ENCODE results near the gene C3orf33.

C3orf33 gene

GRCh38 chr3:155741603-155742002 lies 64.5 kb downstream of the C3orf33 start:
- H3K27me3 ChIP-seq: peaks cover 40 to 52% (median 44%) of the 10 kb centered on the region in 11 experiments
- no peaks in the 10 kb centered on the region for H3K36me3 ChIP-seq
- no peak for TF ChIP-seq Cebpa-rat (IDR thresholded peaks at IDR 0.05)

GRCh38 chr3:155741101-155741500 lies 65.0 kb downstream of the C3orf33 start:
- no peak overlapping the region for H3K4me3 ChIP-seq
- no peak overlapping the region for H3K27ac ChIP-seq
- peaks cover 0 to 9% (median 0%) of the 10 kb centered on the region in 11 experiments; a peak in 2 of 22 replicates for H4K20me1 ChIP-seq
- H3K9ac ChIP-seq: no peak overlapping the region
- no peak overlapping the region for H3K4me2 ChIP-seq
- no peaks in the 10 kb centered on the region for H3K9me3 ChIP-seq (replicated peaks in 1 of 11)
- no peaks in the 10 kb centered on the region for H3K36me3 ChIP-seq
- H3K27me3 ChIP-seq: peaks cover 35 to 47% (median 39%) of the 10 kb centered on the region in 11 experiments
- peaks cover 13 to 37% (median 29%) of the 10 kb centered on the region in 10 experiments for H3K4me1 ChIP-seq
- no peak for TF ChIP-seq Cebpa-rat (IDR thresholded peaks at IDR 0.05)

More at GRCh38 chr3:155741603-155742002, 64.5 kb downstream of the C3orf33 start:
- Histone ChIP-seq H3K4me2 (no peak overlapping the region), H4K20me1 (peaks cover 0 to 9% (median 0%) of the 10 kb centered on the region in 11 experiments; a peak in 2 of 22 replicates), H3K9me3 (replicated peaks in 1 of 11) (no peaks in the 10 kb centered on the region), H3K4me3 (no peak overlapping the region), H3K9ac (no peak overlapping the region), H3K27ac (no peak overlapping the region), H3K4me1 (peaks cover 13 to 37% (median 29%) of the 10 kb centered on the region in 10 experiments)

- Histone ChIP-seq H3K36me3 (no peaks in the 10 kb centered on the region), H4K20me1 (no peaks in the 10 kb centered on the region), H3K9me3 (replicated peaks in 1 of 11) (no peaks in the 10 kb centered on the region), H3K4me2 (no peak overlapping the region), H3K27me3 (peaks cover 15 to 27% (median 19%) of the 10 kb centered on the region in 11 experiments), H3K9ac (no peak overlapping the region), H3K4me3 (no peak overlapping the region), H3K4me1 (peaks cover 6 to 19% (median 16%) of the 10 kb centered on the region in 10 experiments; a peak in 19 of 20 replicates), H3K27ac (no peak overlapping the region)
- no peak for TF ChIP-seq Cebpa-rat (IDR thresholded peaks at IDR 0.05)
These were observed 66.9 kb downstream of the C3orf33 start for GRCh38 chr3:155739154-155739553.

GRCh38 chr3:155738580-155739076 lies 67.5 kb downstream of the C3orf33 start:
- no peak for TF ChIP-seq Cebpa-rat (IDR thresholded peaks at IDR 0.05)
- no peak overlapping the region for H3K4me3 ChIP-seq
- no peak overlapping the region for H3K27ac ChIP-seq

GRCh38 chr3:155737844-155738460 lies 68.1 kb downstream of the C3orf33 start:
- Histone ChIP-seq H3K4me1 (peaks cover 6 to 13% (median 12%) of the 10 kb centered on the region in 10 experiments; a peak in 19 of 20 replicates), H3K27ac (peak overlapping the region in 8 of 11 experiments; percentile 15 to 38 (median 28); a peak in 8 of 22 replicates), H3K9ac (peak overlapping the region in 7 of 11 experiments; percentile 14 to 49 (median 24); a peak in 6 of 22 replicates), H3K4me2 (peak overlapping the region; percentile 63 to 83 (median 73)), H3K4me3 (no peak overlapping the region; a peak in 1 of 20 replicates), H3K36me3 (no peaks in the 10 kb centered on the region), H3K9me3 (replicated peaks in 1 of 11) (no peaks in the 10 kb centered on the region), H4K20me1 (no peaks in the 10 kb centered on the region), H3K27me3 (peaks cover 3 to 15% (median 7%) of the 10 kb centered on the region in 11 experiments; a peak in 20 of 22 replicates)
- no peak for TF ChIP-seq Cebpa-rat (IDR thresholded peaks at IDR 0.05)

More at GRCh38 chr3:155738580-155739076, 67.5 kb downstream of the C3orf33 start:
- peaks cover 6 to 16% (median 14%) of the 10 kb centered on the region in 10 experiments; a peak in 19 of 20 replicates for H3K4me1 ChIP-seq
- H4K20me1 ChIP-seq: no peaks in the 10 kb centered on the region
- H3K36me3 ChIP-seq: no peaks in the 10 kb centered on the region
- H3K4me2 ChIP-seq: peak overlapping the region in 6 of 11 experiments; percentile 63 to 75 (median 67); a peak in 7 of 22 replicates
- peaks cover 10 to 22% (median 14%) of the 10 kb centered on the region in 11 experiments for H3K27me3 ChIP-seq
- H3K9ac ChIP-seq: no peak overlapping the region
- H3K9me3 ChIP-seq (replicated peaks in 1 of 11): no peaks in the 10 kb centered on the region

GRCh38 chr3:155736381-155736780 lies 69.7 kb downstream of the C3orf33 start:
- no peak for TF ChIP-seq Cebpa-rat (IDR thresholded peaks at IDR 0.05)
- Histone ChIP-seq H3K9ac (no peak overlapping the region), H3K4me1 (peaks cover 6 to 13% (median 12%) of the 10 kb centered on the region in 10 experiments; a peak in 19 of 20 replicates), H4K20me1 (no peaks in the 10 kb centered on the region), H3K4me3 (no peak overlapping the region), H3K9me3 (replicated peaks in 1 of 11) (0 out of 22 replicates have a peak, but pooled peaks cover 0 to under 1% (median 0%) of the 10 kb centered on the region in 11 experiments), H3K36me3 (no peaks in the 10 kb centered on the region), H3K4me2 (no peak overlapping the region), H3K27me3 (peaks cover 0 to 4% (median 0%) of the 10 kb centered on the region in 11 experiments; a peak in 1 of 22 replicates), H3K27ac (no peak overlapping the region)

GRCh38 chr3:155730843-155731242 lies 75.2 kb downstream of the C3orf33 start:
- no peak for TF ChIP-seq Cebpa-rat (IDR thresholded peaks at IDR 0.05)
- H3K36me3 ChIP-seq: no peaks in the 10 kb centered on the region
- no peak overlapping the region for H3K4me2 ChIP-seq
- peaks cover 0 to 7% (median 0%) of the 10 kb centered on the region in 11 experiments; a peak in 2 of 22 replicates for H3K9me3 ChIP-seq (replicated peaks in 1 of 11)
- H3K27me3 ChIP-seq: no peaks in the 10 kb centered on the region
- no peak overlapping the region for H3K27ac ChIP-seq
- H3K9ac ChIP-seq: no peak overlapping the region
- no peak overlapping the region for H3K4me3 ChIP-seq
- H3K4me1 ChIP-seq: no peaks in the 10 kb centered on the region
- H4K20me1 ChIP-seq: no peaks in the 10 kb centered on the region

GRCh38 chr3:155727836-155728235 lies 78.2 kb downstream of the C3orf33 start:
- H3K9ac ChIP-seq: no peak overlapping the region
- no peak overlapping the region for H3K4me2 ChIP-seq
- no peaks in the 10 kb centered on the region for H3K4me1 ChIP-seq
- no peaks in the 10 kb centered on the region for H4K20me1 ChIP-seq
- peaks cover 0 to 7% (median 0%) of the 10 kb centered on the region in 11 experiments; a peak in 2 of 22 replicates for H3K9me3 ChIP-seq (replicated peaks in 1 of 11)
- H3K27me3 ChIP-seq: no peaks in the 10 kb centered on the region
- TF ChIP-seq Cebpa-rat (IDR thresholded peaks at IDR 0.05): no peak
- no peaks in the 10 kb centered on the region for H3K36me3 ChIP-seq
- H3K27ac ChIP-seq: no peak overlapping the region
- no peak overlapping the region for H3K4me3 ChIP-seq

- Histone ChIP-seq H3K27ac (peak overlapping the region in 3 of 11 experiments; percentile 25 to 77 (median 26); a peak in 3 of 22 replicates), H3K4me2 (peak overlapping the region in 7 of 11 experiments; percentile 5 to 74 (median 66); a peak in 10 of 22 replicates), H4K20me1 (no peaks in the 10 kb centered on the region), H3K9me3 (replicated peaks in 1 of 11) (peaks cover 19 to 37% (median 33%) of the 10 kb centered on the region in 11 experiments), H3K9ac (0 out of 22 replicates have a peak overlapping the region, but pooled peaks of 1 of the 11 experiments have one; percentile 14), H3K4me1 (peaks cover 11 to 48% (median 35%) of the 10 kb centered on the region in 10 experiments; a peak in 17 of 20 replicates), H3K36me3 (peaks cover 0 to 4% (median 0%) of the 10 kb centered on the region in 11 experiments; a peak in 1 of 22 replicates), H3K27me3 (no peaks in the 10 kb centered on the region), H3K4me3 (no peak overlapping the region)
- no peak for TF ChIP-seq Cebpa-rat (IDR thresholded peaks at IDR 0.05)
These were observed 91.8 kb downstream of the C3orf33 start for GRCh38 chr3:155714295-155714718.
